ENCODE measurements around the gene NPSR1. TPM values are rescaled to one million over a fixed set of nuclear protein-coding genes. Genes with fewer than 3 reads are reported as not detected.
"Not testable (repeated sequence)": the region's sequence is repeated elsewhere in the genome, so short reads cannot be mapped to it uniquely, and the experiment has no call there.

Gene NPSR1
- total RNA-seq, 2 experiments from 2014 or later: not detected

DNA sequence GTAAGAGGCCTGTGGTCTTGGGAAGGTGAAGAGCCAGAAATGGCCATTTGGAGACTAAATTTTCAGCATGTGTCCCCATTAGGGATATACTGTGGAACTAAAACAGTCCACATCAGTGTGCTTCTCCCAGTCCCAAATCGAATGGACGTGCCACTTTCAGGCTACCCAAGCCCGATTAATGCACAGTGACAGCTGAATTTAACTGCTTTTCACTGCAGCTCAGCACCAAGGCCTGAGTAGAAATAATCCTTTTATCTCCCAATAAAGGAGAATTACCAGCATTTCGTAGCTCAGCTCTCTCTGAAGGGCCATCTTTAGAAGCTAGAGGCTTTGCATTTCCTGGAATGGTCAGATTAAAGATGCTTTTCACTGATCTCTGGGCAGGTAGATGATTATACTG, 183.3 kb downstream of the NPSR1 start:
- no peak for ATAC-seq
- no peaks in the 10 kb centered on the region for H3K36me3 Mint-ChIP-seq (ENCODE audit: low read depth)
- CTCF ChIA-PET: no interaction called here
- peaks cover 3% of the 10 kb centered on the region for H3K9me3 Mint-ChIP-seq (ENCODE audit: low read depth)
- H3K27ac Mint-ChIP-seq: no peak overlapping the region
- DNase-seq: no peak
- intact Hi-C loops (cut with DNase I, micrococcal nuclease): no loop called here
- H3K27me3 Mint-ChIP-seq: peaks cover 12% of the 10 kb centered on the region
- POLR2A ChIA-PET: no interaction called here
- H3K4me1 Mint-ChIP-seq: peaks cover 9% of the 10 kb centered on the region
- no peak overlapping the region for H3K4me3 Mint-ChIP-seq

DNA sequence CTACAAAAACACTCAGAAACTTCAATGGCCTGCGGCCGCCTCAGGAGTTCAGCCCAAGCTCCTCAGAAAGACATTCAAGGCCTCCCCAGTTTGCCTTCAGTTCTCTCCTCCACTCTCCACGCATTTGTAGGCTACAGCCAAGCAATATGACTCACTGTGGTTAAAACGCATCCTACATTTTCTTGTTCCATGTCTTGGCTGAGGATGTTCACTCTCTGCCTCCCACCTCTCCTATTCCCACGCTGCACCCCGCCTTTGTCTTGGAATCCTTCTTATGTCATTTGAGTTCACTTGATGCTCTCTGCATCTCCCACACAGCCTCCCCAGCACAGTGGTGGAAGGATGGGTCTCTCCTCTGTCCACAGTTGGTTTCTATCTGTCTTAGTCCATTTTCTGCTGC, 184.8 kb downstream of the NPSR1 start:
- peaks cover 14% of the 10 kb centered on the region for H3K27me3 Mint-ChIP-seq
- no peak for DNase-seq
- peaks cover 9% of the 10 kb centered on the region for H3K4me1 Mint-ChIP-seq
- peaks cover 3% of the 10 kb centered on the region for H3K9me3 Mint-ChIP-seq (ENCODE audit: low read depth)
- CTCF ChIA-PET: no interaction called here
- no peaks in the 10 kb centered on the region for H3K36me3 Mint-ChIP-seq (ENCODE audit: low read depth)
- no peak overlapping the region for H3K27ac Mint-ChIP-seq
- H3K4me3 Mint-ChIP-seq: no peak overlapping the region
- intact Hi-C loops (cut with DNase I, micrococcal nuclease): no loop called here
- ATAC-seq: no peak
- POLR2A ChIA-PET: no interaction called here

DNA sequence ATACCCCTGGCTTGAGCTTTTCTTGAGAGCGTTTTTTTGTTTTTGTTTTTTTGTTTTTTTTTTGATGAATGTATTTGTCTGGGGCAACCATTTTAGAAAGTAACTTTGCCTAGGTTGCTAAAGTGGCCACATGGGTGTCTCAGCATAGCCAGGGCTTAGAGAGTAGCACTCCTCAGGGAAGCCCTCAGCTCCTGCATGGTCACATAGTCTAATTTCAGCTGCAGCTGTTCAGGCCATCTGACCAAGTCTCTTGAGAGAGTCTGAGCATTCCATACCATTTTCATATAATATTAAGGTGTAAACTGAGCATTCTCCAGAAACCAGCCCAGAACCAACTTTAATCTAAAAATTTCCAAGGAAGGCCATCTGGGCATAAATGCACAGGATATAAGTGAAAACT, 186.4 kb downstream of the NPSR1 start:
- intact Hi-C loops (cut with DNase I, micrococcal nuclease): no loop called here
- Mint-ChIP-seq H3K4me3 (no peak overlapping the region), H3K27me3 (peaks cover 17% of the 10 kb centered on the region), H3K9me3 (ENCODE audit: low read depth) (peaks cover 3% of the 10 kb centered on the region), H3K36me3 (ENCODE audit: low read depth) (no peaks in the 10 kb centered on the region), H3K27ac (no peak overlapping the region), H3K4me1 (peaks cover 7% of the 10 kb centered on the region)
- ChIA-PET POLR2A (no interaction called here), CTCF (no interaction called here)
- DNase-seq (no peak), ATAC-seq (no peak)

DNA sequence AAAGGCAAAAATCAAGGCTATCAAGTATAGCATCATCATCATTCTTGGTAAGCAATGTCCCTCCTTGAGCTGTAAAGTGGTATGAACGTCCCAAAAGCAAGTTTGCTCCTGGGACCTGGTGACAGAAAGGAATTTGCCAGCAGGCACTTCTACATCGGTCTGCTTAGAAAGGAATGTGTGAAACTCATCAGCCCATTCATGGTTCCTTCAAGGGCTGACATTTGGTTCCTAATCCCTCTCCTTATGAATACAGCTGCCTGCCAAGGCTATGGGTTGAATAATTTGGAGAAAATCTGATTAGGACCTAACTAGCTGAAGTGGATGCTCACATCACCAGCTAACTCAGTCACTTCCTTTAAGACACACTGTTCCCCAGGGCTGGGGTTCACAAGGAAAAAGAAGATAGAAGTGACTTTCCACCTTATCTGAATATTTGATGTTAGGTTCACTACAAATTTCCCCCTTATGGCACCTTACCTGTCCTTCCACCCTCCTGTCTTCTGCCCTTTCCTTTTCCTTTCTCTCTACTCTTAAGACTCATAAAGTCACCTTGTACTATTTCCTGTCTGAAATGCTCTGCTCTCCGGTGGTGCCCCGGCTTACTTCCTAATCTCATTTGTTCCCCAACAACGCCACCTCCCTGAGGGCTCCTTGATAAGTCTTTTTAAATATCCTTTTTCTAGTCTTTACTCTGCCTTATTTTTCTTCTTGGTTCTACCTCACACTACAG, 187.1 kb downstream of the NPSR1 start:
- no peaks in the 10 kb centered on the region for H3K36me3 Mint-ChIP-seq (ENCODE audit: low read depth)
- intact Hi-C loops (cut with DNase I, micrococcal nuclease): no loop called here
- CTCF ChIA-PET: interaction anchor here (0.8 kb wide), 1 partner anchor 1928 kb away, joined by 3 read pairs; no protein-coding TSS in a partner anchor
- peaks cover 3% of the 10 kb centered on the region for H3K9me3 Mint-ChIP-seq (ENCODE audit: low read depth)
- H3K4me3 Mint-ChIP-seq: no peak overlapping the region
- peaks cover 7% of the 10 kb centered on the region for H3K4me1 Mint-ChIP-seq
- peaks cover 14% of the 10 kb centered on the region for H3K27me3 Mint-ChIP-seq
- H3K27ac Mint-ChIP-seq: no peak overlapping the region
- POLR2A ChIA-PET: no interaction called here
- no peak for DNase-seq
- ATAC-seq: no peak

DNA sequence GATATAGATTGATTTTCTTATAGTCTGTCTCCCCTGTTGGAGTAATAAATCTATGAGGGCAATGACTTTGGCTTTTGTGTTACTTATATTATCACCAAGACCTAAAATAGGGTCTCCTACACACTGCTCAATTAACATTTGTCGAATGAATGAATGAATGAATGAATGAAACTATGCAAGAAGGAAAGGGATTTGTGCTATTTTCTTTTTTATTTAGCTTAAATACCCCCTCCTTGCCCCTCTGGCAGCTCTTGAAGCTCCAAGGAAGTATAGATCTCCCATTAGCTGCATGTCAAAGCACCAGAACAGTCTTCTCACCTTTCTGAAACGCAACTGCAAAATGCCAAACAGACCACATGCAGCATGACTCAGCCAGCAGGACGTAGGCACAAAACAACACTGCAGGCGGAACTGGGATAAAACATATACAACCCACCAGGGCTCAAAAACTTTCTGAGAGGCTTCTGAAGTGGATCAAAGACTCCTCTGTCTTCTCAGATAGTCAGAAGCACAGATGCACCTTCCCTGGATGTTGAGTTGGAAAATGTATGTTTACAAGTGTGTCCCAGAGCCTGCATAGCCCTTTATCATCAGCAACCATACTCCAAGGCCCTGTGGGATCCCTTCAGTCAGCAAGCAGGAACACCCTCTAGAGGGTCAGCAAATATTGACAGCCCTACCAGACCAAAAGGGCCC, 187.8 kb downstream of the NPSR1 start:
- Mint-ChIP-seq H3K36me3 (ENCODE audit: low read depth) (no peaks in the 10 kb centered on the region), H3K27ac (no peak overlapping the region), H3K4me3 (no peak overlapping the region), H3K9me3 (ENCODE audit: low read depth) (peaks cover 3% of the 10 kb centered on the region), H3K4me1 (peaks cover 7% of the 10 kb centered on the region), H3K27me3 (peaks cover 19% of the 10 kb centered on the region)
- ChIA-PET POLR2A (no interaction called here), CTCF (interaction anchor here (0.6 to 0.8 kb wide), 2 partner anchors 778 to 1929 kb away, joined by 3 read pairs; no protein-coding TSS in a partner anchor)
- intact Hi-C loops (cut with DNase I, micrococcal nuclease): no loop called here
- DNase-seq: no peak
- ATAC-seq: peak; percentile 30

DNA sequence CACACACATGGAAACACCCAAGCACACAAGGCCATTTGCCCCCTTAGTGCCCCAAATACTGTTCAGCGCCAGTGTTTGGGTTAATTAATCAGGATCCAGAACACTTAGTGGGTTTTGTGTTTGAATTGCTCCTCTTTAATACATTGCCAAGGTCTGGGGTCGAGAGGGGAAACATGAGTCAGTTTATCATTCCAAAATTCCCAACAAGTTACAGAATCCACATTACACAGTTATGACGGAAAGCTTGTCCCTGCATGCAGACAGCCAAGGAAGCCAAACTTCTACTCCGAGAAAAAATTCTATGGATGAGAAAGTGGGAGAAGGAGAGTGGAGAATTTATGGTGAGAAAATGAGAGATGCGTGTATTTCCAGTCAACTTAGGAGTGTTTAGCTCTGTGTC, 189.0 kb downstream of the NPSR1 start:
- CTCF ChIA-PET: no interaction called here
- H3K9me3 Mint-ChIP-seq (ENCODE audit: low read depth): peaks cover 3% of the 10 kb centered on the region
- H3K36me3 Mint-ChIP-seq (ENCODE audit: low read depth): no peaks in the 10 kb centered on the region
- H3K4me1 Mint-ChIP-seq: peaks cover 7% of the 10 kb centered on the region
- H3K4me3 Mint-ChIP-seq: no peak overlapping the region
- no peak overlapping the region for H3K27ac Mint-ChIP-seq
- POLR2A ChIA-PET: no interaction called here
- peaks cover 21% of the 10 kb centered on the region for H3K27me3 Mint-ChIP-seq
- ATAC-seq (no peak), DNase-seq (no peak)
- intact Hi-C loops (cut with DNase I, micrococcal nuclease): no loop called here

DNA sequence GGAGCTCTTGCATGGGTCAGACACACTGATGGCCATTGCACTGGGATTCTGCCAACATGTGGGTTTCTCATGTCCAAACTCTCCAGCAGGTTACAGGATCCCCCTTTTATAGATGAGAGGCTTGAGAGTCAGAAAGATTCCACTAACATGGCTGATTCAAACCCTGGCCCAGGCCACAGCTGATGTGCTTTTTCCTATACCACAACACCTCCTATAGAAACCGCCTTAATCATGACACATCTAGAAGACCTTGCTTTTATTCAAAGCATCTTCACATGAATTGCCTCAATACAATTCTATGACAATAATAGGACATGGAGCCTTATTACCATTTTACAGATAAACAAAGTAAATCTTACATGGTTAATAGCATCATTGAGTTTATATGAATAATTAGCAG, 190.7 kb downstream of the NPSR1 start:
- ChIA-PET CTCF (no interaction called here), POLR2A (no interaction called here)
- Mint-ChIP-seq H3K9me3 (ENCODE audit: low read depth) (no peaks in the 10 kb centered on the region), H3K36me3 (ENCODE audit: low read depth) (no peaks in the 10 kb centered on the region), H3K4me3 (no peak overlapping the region), H3K27ac (no peak overlapping the region), H3K27me3 (peaks cover 21% of the 10 kb centered on the region), H3K4me1 (peaks cover 7% of the 10 kb centered on the region)
- peak; percentile 23 for DNase-seq
- intact Hi-C loops (cut with DNase I, micrococcal nuclease): no loop called here
- peak; percentile 42 for ATAC-seq

DNA sequence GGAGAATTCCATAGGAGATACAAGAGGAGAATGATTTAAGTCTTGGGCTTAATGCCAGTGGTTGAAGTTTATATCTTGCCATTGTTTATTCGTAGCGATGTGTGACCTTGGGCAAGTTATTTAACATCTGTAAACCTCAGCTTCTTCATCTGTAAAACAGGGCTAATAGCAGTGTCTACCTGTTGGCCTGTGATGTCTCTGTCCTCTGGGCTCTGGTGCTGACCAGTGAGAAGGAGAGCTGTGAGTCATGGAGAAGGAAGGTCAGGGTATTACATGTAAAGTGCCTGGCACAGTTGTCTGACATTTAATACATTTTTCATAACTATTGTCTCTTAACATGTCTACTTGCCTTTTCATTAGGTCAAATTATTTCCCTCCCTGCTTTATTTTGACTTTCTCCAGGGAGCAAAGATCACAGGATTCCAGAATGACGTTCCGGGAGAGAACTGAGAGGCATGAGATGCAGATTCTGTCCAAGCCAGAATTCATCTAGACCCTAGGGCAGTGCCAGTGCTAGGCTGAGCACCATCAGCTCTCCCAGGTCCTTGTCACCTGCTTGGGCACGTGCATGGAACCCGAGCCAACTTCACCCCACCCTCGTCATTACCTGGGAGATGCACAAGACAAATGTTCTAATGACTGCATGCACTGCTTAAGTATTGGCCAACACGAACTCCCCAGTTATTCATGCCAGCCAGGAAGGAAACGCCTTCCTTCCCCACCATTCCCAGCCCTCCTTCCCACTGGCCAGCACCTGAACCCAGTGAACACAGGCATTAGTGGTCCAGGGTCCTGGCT, 191.3 kb downstream of the NPSR1 start:
- no peak overlapping the region for H3K27ac Mint-ChIP-seq
- H3K27me3 Mint-ChIP-seq: peaks cover 23% of the 10 kb centered on the region
- H3K4me1 Mint-ChIP-seq: peaks cover 7% of the 10 kb centered on the region
- DNase-seq (no peak), ATAC-seq (no peak)
- H3K36me3 Mint-ChIP-seq (ENCODE audit: low read depth): no peaks in the 10 kb centered on the region
- ChIA-PET CTCF (no interaction called here), POLR2A (no interaction called here)
- intact Hi-C loops (cut with DNase I, micrococcal nuclease): no loop called here
- no peaks in the 10 kb centered on the region for H3K9me3 Mint-ChIP-seq (ENCODE audit: low read depth)
- no peak overlapping the region for H3K4me3 Mint-ChIP-seq

DNA sequence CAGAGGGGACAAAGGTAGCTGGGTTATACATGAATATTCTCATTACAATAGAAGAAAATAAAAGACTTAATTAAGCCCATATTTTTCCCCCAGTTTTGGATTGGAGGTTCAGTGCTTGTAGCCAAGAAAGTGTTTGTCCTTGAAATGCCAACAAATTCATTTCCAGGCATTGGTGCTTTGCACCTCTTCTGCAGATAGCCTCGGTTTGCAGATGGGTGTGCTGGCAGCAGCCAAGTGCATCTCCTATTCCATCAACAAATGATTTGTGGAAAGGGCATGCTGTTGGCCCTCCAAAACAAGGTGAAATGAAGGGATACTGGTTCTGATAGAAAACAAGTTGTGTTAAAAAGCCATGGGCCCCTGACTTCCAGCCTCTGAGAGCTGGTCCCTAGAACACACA, 192.0 kb downstream of the NPSR1 start:
- POLR2A ChIA-PET: no interaction called here
- CTCF ChIA-PET: no interaction called here
- intact Hi-C loops (cut with DNase I, micrococcal nuclease): no loop called here
- ATAC-seq (no peak), DNase-seq (no peak)
- Mint-ChIP-seq H3K36me3 (ENCODE audit: low read depth) (no peaks in the 10 kb centered on the region), H3K27ac (no peak overlapping the region), H3K9me3 (ENCODE audit: low read depth) (no peaks in the 10 kb centered on the region), H3K4me3 (no peak overlapping the region), H3K4me1 (peaks cover 7% of the 10 kb centered on the region), H3K27me3 (peaks cover 23% of the 10 kb centered on the region)

DNA sequence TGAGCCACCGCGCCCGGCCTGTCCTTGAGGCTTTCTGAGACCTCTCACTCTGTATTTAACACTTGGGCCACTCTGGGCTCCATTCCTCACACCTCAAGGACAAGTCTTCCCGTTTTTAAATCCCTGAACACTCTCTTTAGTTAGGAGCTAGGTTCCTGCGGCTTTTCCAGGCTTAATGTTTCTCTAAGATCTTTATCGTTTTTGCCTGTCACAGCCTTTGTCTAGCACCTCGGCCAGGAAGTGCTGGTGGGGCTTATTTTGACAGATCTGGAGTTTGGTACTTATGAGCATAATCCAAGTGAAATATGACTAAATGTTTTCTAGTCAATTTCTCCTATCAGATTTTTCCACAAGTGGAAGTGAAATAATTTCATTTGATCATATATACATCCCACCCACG, 192.7 kb downstream of the NPSR1 start:
- POLR2A ChIA-PET: no interaction called here
- Mint-ChIP-seq H3K4me3 (no peak overlapping the region), H3K27me3 (peaks cover 20% of the 10 kb centered on the region), H3K36me3 (ENCODE audit: low read depth) (no peaks in the 10 kb centered on the region), H3K4me1 (peaks cover 3% of the 10 kb centered on the region), H3K9me3 (ENCODE audit: low read depth) (no peaks in the 10 kb centered on the region), H3K27ac (no peak overlapping the region)
- ATAC-seq (no peak), DNase-seq (no peak)
- intact Hi-C loops (cut with DNase I, micrococcal nuclease): no loop called here
- CTCF ChIA-PET: interaction anchor here (0.6 kb wide), 2 partner anchors 601 to 1612 kb away, joined by 3 read pairs; no protein-coding TSS in a partner anchor

DNA sequence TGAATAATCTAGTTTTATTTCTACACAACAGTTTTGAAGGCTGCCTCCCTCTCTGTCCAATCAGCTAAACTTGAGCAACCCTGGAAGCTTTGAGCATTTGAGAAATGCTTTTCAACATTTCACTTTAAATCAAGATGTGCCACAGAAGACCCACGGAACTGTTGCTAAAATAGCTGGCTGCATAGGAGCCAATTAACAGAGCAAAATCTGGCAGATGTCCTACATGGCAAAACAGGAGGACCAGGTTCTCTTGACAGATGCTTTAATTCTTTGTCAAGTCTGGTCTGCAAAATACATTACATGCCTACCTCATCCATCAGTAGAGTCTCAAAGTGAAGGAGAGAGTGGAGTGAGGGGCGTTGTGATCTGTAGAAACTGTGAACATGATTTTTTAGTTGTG, 193.4 kb downstream of the NPSR1 start:
- DNase-seq (no peak), ATAC-seq (no peak)
- intact Hi-C loops (cut with DNase I, micrococcal nuclease): no loop called here
- no peaks in the 10 kb centered on the region for H3K9me3 Mint-ChIP-seq (ENCODE audit: low read depth)
- CTCF ChIA-PET: no interaction called here
- no peak overlapping the region for H3K4me3 Mint-ChIP-seq
- no peaks in the 10 kb centered on the region for H3K36me3 Mint-ChIP-seq (ENCODE audit: low read depth)
- POLR2A ChIA-PET: no interaction called here
- no peak overlapping the region for H3K27ac Mint-ChIP-seq
- H3K27me3 Mint-ChIP-seq: peaks cover 20% of the 10 kb centered on the region
- H3K4me1 Mint-ChIP-seq: no peaks in the 10 kb centered on the region

DNA sequence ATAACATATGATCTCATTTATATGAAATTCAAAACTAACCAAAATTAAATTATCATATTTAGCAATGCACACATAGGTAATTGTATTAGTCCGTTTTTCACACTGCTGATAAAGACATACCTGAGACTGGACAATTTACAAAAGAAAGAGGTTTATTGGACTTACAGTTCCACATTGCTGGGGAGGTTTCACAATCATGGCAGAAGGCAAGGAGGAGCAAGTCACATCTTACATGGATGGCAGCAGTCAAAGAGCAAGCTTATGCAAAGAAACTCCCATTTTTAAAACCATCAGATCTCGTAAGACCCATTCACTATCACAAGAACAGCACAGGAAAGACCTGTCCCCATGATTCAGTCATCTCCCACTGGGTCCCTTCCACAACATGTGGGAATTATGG, 200.4 kb downstream of the NPSR1 start:
- CTCF ChIA-PET; DNase-seq; H3K9me3 Mint-ChIP-seq (ENCODE audit: low read depth); H3K36me3 Mint-ChIP-seq (ENCODE audit: low read depth); H3K4me3 Mint-ChIP-seq; H3K27ac Mint-ChIP-seq; intact Hi-C loops (cut with DNase I, micrococcal nuclease); H3K4me1 Mint-ChIP-seq; ATAC-seq; POLR2A ChIA-PET: not testable (repeated sequence)
- H3K27me3 Mint-ChIP-seq: peaks cover 15% of the 10 kb centered on the region
